ENCODE measurements around the gene MT3.

GRCh38 chr16:56603589-56603988, 14.3 kb downstream of the MT3 start:
- TF ChIP-seq USF1 (IDR thresholded peaks at IDR 0.05; ENCODE audit: borderline replicate concordance, low read depth) (no peak), ELF1 (IDR thresholded peaks at IDR 0.05) (no peak), CTCF (IDR thresholded peaks at IDR 0.05) (peak; percentile 55), REST (IDR thresholded peaks at IDR 0.05; ENCODE audit: low read depth, low read length) (no peak), JUND (IDR thresholded peaks at IDR 0.05) (no peak), FOXM1 (IDR thresholded peaks at IDR 0.05; ENCODE audit: low read depth) (no peak), TAF1 (IDR thresholded peaks at IDR 0.05; ENCODE audit: borderline replicate concordance, low read depth, low read length) (no peak), EZH2phosphoT487 (IDR thresholded peaks at IDR 0.05; ENCODE audit: borderline replicate concordance, low read depth) (no peak), EP300 (IDR thresholded peaks at IDR 0.05; ENCODE audit: borderline replicate concordance in 1 of 2, low read depth in 1 of 2, low read length in 1 of 2) (no peak), RFX5 (IDR thresholded peaks at IDR 0.05; ENCODE audit: low read length) (no peak), MAX (IDR thresholded peaks at IDR 0.05; ENCODE audit: low read depth) (no peak)

All from SK-N-SH (cell line).